ENCODE results near the gene RGL1.

RGL1 gene

DNA sequence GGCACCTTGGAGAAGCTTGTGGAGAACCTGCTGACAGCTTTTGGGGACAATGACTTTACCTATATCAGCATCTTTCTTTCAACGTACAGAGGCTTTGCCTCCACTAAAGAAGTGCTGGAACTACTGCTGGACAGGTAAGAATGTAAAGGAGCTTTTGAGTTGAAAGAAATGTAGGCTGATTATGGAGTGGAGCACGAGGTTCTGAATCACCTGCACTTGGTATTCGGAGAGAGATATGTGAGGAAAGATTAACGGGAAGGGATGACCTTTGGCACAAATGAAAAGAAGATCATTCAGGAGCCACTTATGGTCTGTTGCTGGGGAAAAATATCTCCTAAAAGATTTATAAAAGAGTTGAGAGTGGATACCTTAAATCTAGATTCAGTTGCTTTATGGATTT is 42.7 kb downstream of the RGL1 start:
- in situ Hi-C loops (cut with MboI; ENCODE audit: low pct_unique_long_range_greater_than_20kb, low sequenced_read_pairs, unreplicated experiment) = no loop called here
- TF ChIP-seq, protein P1, sequence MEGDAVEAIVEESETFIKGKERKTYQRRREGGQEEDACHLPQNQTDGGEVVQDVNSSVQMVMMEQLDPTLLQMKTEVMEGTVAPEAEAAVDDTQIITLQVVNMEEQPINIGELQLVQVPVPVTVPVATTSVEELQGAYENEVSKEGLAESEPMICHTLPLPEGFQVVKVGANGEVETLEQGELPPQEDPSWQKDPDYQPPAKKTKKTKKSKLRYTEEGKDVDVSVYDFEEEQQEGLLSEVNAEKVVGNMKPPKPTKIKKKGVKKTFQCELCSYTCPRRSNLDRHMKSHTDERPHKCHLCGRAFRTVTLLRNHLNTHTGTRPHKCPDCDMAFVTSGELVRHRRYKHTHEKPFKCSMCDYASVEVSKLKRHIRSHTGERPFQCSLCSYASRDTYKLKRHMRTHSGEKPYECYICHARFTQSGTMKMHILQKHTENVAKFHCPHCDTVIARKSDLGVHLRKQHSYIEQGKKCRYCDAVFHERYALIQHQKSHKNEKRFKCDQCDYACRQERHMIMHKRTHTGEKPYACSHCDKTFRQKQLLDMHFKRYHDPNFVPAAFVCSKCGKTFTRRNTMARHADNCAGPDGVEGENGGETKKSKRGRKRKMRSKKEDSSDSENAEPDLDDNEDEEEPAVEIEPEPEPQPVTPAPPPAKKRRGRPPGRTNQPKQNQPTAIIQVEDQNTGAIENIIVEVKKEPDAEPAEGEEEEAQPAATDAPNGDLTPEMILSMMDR (IDR thresholded peaks at IDR 0.05; ENCODE audit: extremely low read depth, insufficient read depth, missing control alignments) = no peak
- DNase-seq (ENCODE audit: low spot score) = no peak

DNA sequence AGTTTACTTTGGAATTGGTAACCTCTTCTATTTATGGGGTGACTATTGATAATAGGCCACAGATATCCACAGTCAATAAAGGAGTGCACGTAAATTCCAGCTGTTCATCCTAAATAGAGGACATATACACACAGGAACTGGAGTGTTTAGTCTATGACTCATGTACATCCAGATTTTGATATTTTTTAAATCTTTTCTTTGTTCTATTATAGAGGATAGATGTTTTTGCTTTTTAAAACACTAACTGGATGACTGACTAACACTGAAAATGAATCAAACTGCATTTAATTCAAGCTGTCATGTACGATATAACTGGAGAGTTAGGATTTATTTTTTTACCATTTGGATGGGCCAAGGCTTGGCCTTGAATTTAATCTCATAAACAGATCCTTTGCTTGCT is 45.9 kb downstream of the RGL1 start:
- TF ChIP-seq, protein P1 (IDR thresholded peaks at IDR 0.05; ENCODE audit: extremely low read depth, insufficient read depth, missing control alignments) = no peak
- DNase-seq (ENCODE audit: low spot score) = no peak
- in situ Hi-C loops (cut with MboI; ENCODE audit: low pct_unique_long_range_greater_than_20kb, low sequenced_read_pairs, unreplicated experiment) = no loop called here

- in situ Hi-C loops (cut with MboI; ENCODE audit: low pct_unique_long_range_greater_than_20kb, low sequenced_read_pairs, unreplicated experiment) = no loop called here
- TF ChIP-seq, protein P1 (IDR thresholded peaks at IDR 0.05; ENCODE audit: extremely low read depth, insufficient read depth, missing control alignments) = no peak
- no peak for DNase-seq (ENCODE audit: low spot score)
These were observed 54.2 kb downstream of the RGL1 start for GRCh38 chr1:183859119-183859518.

GRCh38 chr1:183859831-183860230 is 54.9 kb downstream of the RGL1 start:
- TF ChIP-seq, protein P1 (IDR thresholded peaks at IDR 0.05; ENCODE audit: extremely low read depth, insufficient read depth, missing control alignments) = no peak
- in situ Hi-C loops (cut with MboI; ENCODE audit: low pct_unique_long_range_greater_than_20kb, low sequenced_read_pairs, unreplicated experiment) = no loop called here
- DNase-seq (ENCODE audit: low spot score) = no peak

- in situ Hi-C loops (cut with MboI; ENCODE audit: low pct_unique_long_range_greater_than_20kb, low sequenced_read_pairs, unreplicated experiment) = no loop called here
- TF ChIP-seq, protein P1 (IDR thresholded peaks at IDR 0.05; ENCODE audit: extremely low read depth, insufficient read depth, missing control alignments) = no peak
- DNase-seq (ENCODE audit: low spot score) = no peak
These were observed 58.0 kb downstream of the RGL1 start for GRCh38 chr1:183862967-183863366.

- in situ Hi-C loops (cut with MboI; ENCODE audit: low pct_unique_long_range_greater_than_20kb, low sequenced_read_pairs, unreplicated experiment) = no loop called here
- TF ChIP-seq, protein P1 (IDR thresholded peaks at IDR 0.05; ENCODE audit: extremely low read depth, insufficient read depth, missing control alignments) = no peak
- no peak for DNase-seq (ENCODE audit: low spot score)
These were observed 58.9 kb downstream of the RGL1 start for GRCh38 chr1:183863852-183864251.

GRCh38 chr1:183864611-183865010 is 59.7 kb downstream of the RGL1 start:
- in situ Hi-C loops (cut with MboI; ENCODE audit: low pct_unique_long_range_greater_than_20kb, low sequenced_read_pairs, unreplicated experiment) = no loop called here
- no peak for DNase-seq (ENCODE audit: low spot score)
- TF ChIP-seq, protein P1 (IDR thresholded peaks at IDR 0.05; ENCODE audit: extremely low read depth, insufficient read depth, missing control alignments) = no peak
